Stimulated activated CD4-positive, alpha-beta T cell treated with anti-CD3 and anti-CD28 coated beads, TNF-alpha, amount 100 ng/mL, for 24 hours (primary cell): ENCODE results near the gene RIN3.

Source experiments
- DNase-seq, 3 experiments: peaks; one replicate each; pipeline ENCODE4 v3.0.0-alpha.2; 2020; ENCODE audit warnings: low read depth in 3 of 3

Gene RIN3

GRCh38 chr14:92507174-92507768 lies 6.3 kb upstream of the RIN3 start:
- DNase-seq = no peak

- no peak for DNase-seq
Measured at GRCh38 chr14:92510972-92511371, 2.6 kb upstream of the RIN3 start.

- DNase-seq = no peak
Measured at GRCh38 chr14:92511453-92512238, 1.9 kb upstream of the RIN3 start.

- DNase-seq = no peak
Measured at GRCh38 chr14:92512807-92513203, 776 bp upstream of the RIN3 start.

- DNase-seq = no peak
Measured at GRCh38 chr14:92513966-92514843, 624 bp downstream of the RIN3 start.

GRCh38 chr14:92514844-92515514 lies 1.4 kb downstream of the RIN3 start:
- no peak for DNase-seq

GRCh38 chr14:92515546-92516343 lies 2.2 kb downstream of the RIN3 start:
- no peak for DNase-seq

GRCh38 chr14:92516344-92516965 lies 2.9 kb downstream of the RIN3 start:
- no peak for DNase-seq

- no peak for DNase-seq
Measured at GRCh38 chr14:92516966-92517506, 3.5 kb downstream of the RIN3 start.

- no peak for DNase-seq
Measured at GRCh38 chr14:92517761-92518160, 4.2 kb downstream of the RIN3 start.

GRCh38 chr14:92519246-92520101 lies 5.9 kb downstream of the RIN3 start:
- no peak for DNase-seq

GRCh38 chr14:92520102-92521057 lies 6.8 kb downstream of the RIN3 start:
- DNase-seq = no peak

GRCh38 chr14:92521058-92521415 lies 7.5 kb downstream of the RIN3 start:
- DNase-seq = no peak

GRCh38 chr14:92523752-92524151 lies 10.2 kb downstream of the RIN3 start:
- DNase-seq = no peak

GRCh38 chr14:92524602-92525185 lies 11.1 kb downstream of the RIN3 start:
- no peak for DNase-seq

GRCh38 chr14:92525322-92526095 lies 11.9 kb downstream of the RIN3 start:
- no peak for DNase-seq

- no peak for DNase-seq
Measured at GRCh38 chr14:92527721-92528120, 14.1 kb downstream of the RIN3 start.
